HG03159 (cell line): ENCODE results near the gene CCL16.
A peak's percentile ranks its signal among the peaks of the same experiment; 100 is the strongest.
"Not testable (repeated sequence)": the region's sequence is repeated elsewhere in the genome, so short reads cannot be mapped to it uniquely, and the experiment has no call there.

Experiments
- ATAC-seq: cut with Tn5 transposase; IDR thresholded peaks from one replicate; pipeline ENCODE4 v1.9.1; 2021; ENCODE audit warnings: mild to moderate bottlenecking, moderate library complexity; ENCODE audit not compliant: unreplicated experiment

Gene CCL16

GRCh38 chr17:35942588-35943186 is 38.6 kb downstream of the CCL16 start:
- ATAC-seq: no peak

- ATAC-seq: not testable (repeated sequence)
Observed at GRCh38 chr17:35938492-35938891, 42.8 kb downstream of the CCL16 start.

- ATAC-seq: no peak
Observed at GRCh38 chr17:35936063-35936462, 45.2 kb downstream of the CCL16 start.

GRCh38 chr17:35934760-35935159 is 46.5 kb downstream of the CCL16 start:
- ATAC-seq: no peak

- no peak for ATAC-seq
Observed at GRCh38 chr17:35932586-35932985, 48.7 kb downstream of the CCL16 start.

GRCh38 chr17:35931794-35932425 is 49.4 kb downstream of the CCL16 start:
- ATAC-seq: no peak

GRCh38 chr17:35930211-35931065 is 50.9 kb downstream of the CCL16 start, which contains the start of gene RDM1:
TSS of gene RDM1 (minus strand) at chr17:35930773. CDS start at chr17:35930727, 46 bp downstream.
- peak; percentile 58 for ATAC-seq

- no peak for ATAC-seq
Observed at GRCh38 chr17:35927714-35928113, 53.6 kb downstream of the CCL16 start.
